HepG2 (cell line): Measurements from ENCODE around the gene ARIH1.
"Not testable (repeated sequence)": the region's sequence is repeated elsewhere in the genome, so short reads cannot be mapped to it uniquely, and the experiment has no call there.

Source experiments
- CTCF ChIP-seq: sonication (generic); formaldehyde crosslinking; IDR thresholded peaks from 2 replicates; pipeline ENCODE4 v1.5.0; 2020; ENCODE audit warnings: mild to moderate bottlenecking, missing genetic modification reagents, moderate library complexity
- ELF3 ChIP-seq: IDR thresholded peaks from 2 replicates; pipeline ENCODE4 v1.6.1; 2016; ENCODE audit warnings: missing genetic modification reagents, missing compliant biosample characterization
- ETS1 ChIP-seq: sonication (generic); formaldehyde crosslinking; IDR thresholded peaks from 2 replicates; pipeline ENCODE4 v1.4.0; 2020; ENCODE audit warnings: missing genetic modification reagents
- EZH2 ChIP-seq: conservative IDR thresholded peaks from 2 replicates; pipeline ENCODE4 v1.6.1; 2012; ENCODE audit warnings: mild to moderate bottlenecking, low read depth, low read length, moderate library complexity
- MXI1 ChIP-seq: IDR thresholded peaks from 3 replicates; pipeline ENCODE4 v1.6.1; 2012; ENCODE audit warnings: low read depth, low read length, inconsistent platforms, borderline replicate concordance
- MYC ChIP-seq: sonication (generic); formaldehyde crosslinking; IDR thresholded peaks from 2 replicates; pipeline ENCODE4 v1.9.0; 2021; ENCODE audit warnings: missing genetic modification reagents, borderline replicate concordance
- NPAS2 ChIP-seq: sonication (generic); formaldehyde crosslinking; IDR thresholded peaks from 2 replicates; pipeline ENCODE4 v1.8.0; 2022; ENCODE audit warnings: mild to moderate bottlenecking, missing genetic modification reagents, borderline replicate concordance
- POLR2AphosphoS5 ChIP-seq: IDR thresholded peaks from 2 replicates; pipeline ENCODE4 v1.6.1; 2012; ENCODE audit warnings: low read depth, low read length
- RAD51 ChIP-seq: fragments of 450-650 bp; IDR thresholded peaks from 2 replicates; pipeline ENCODE4 v1.6.1; 2016; ENCODE audit warnings: borderline replicate concordance
- SP1 ChIP-seq, 2 experiments: fragments of 450-650 bp in 1 of 2; sonication (generic) in 1 of 2; formaldehyde crosslinking in 1 of 2; IDR thresholded peaks; 2 replicates each; pipeline versions ENCODE4 v1.4.0 to v1.6.1; 2016 to 2020; ENCODE audit warnings: missing genetic modification reagents in 1 of 2
- SP2 ChIP-seq: sonication (generic); formaldehyde crosslinking; IDR thresholded peaks from 2 replicates; pipeline ENCODE4 v1.5.1; 2020; ENCODE audit warnings: mild to moderate bottlenecking, missing genetic modification reagents
- TCF12 ChIP-seq, 2 experiments: fragments of 450-650 bp in 1 of 2; sonication (generic) in 1 of 2; formaldehyde crosslinking in 1 of 2; IDR thresholded peaks; 2 replicates each; pipeline versions ENCODE4 v1.6.1 to v1.8.0; 2017 to 2022; ENCODE audit warnings: antibody characterized with exemption in 1 of 2, mild to moderate bottlenecking in 1 of 2, missing genetic modification reagents in 1 of 2, moderate library complexity in 1 of 2
- ZBTB21 ChIP-seq: sonication (generic); formaldehyde crosslinking; IDR thresholded peaks from 2 replicates; pipeline ENCODE4 v1.4.0; 2020; ENCODE audit warnings: missing genetic modification reagents

- not testable (repeated sequence) for TF ChIP-seq SP2 (CRISPR knock-in tag); MYC; SP1 (IDR thresholded peaks at IDR 0.05); SP1 (CRISPR knock-in tag; IDR thresholded peaks at IDR 0.05); NPAS2 (CRISPR knock-in tag); ELF3 (CRISPR knock-in tag); MXI1; ETS1 (CRISPR knock-in tag); TCF12 (IDR thresholded peaks at IDR 0.05); TCF12 (CRISPR knock-in tag; IDR thresholded peaks at IDR 0.05); RAD51; POLR2AphosphoS5; CTCF (CRISPR knock-in tag); EZH2; ZBTB21 (CRISPR knock-in tag)
These were observed 168.1 kb downstream of the ARIH1 start for GRCh38 chr15:72642271-72642670.
